KOPT-K1 (cell line): ENCODE results near the gene ADAM11.

ENCODE experiments used
- H3K27ac ChIP-seq: fragments of 200-600 bp; sonication (generic); 2 replicates; pipeline ENCODE4 v1.5.1; 2016; ENCODE audit warnings: antibody characterized with exemption, mild to moderate bottlenecking, low read depth, low read length; ENCODE audit not compliant: poor library complexity, severe bottlenecking
- H3K36me3 ChIP-seq: fragments of 200-600 bp; sonication (generic); 2 replicates; pipeline ENCODE4 v1.5.1; 2017; ENCODE audit warnings: antibody characterized with exemption, mild to moderate bottlenecking, low read length, moderate library complexity; ENCODE audit not compliant: insufficient read depth
- H3K9me3 ChIP-seq: fragments of 200-600 bp; sonication (generic); 2 replicates; pipeline ENCODE4 v1.5.1; 2017; ENCODE audit warnings: antibody characterized with exemption, low read length, mild to moderate bottlenecking; ENCODE audit not compliant: insufficient read depth, poor library complexity, severe bottlenecking

ADAM11 gene

DNA sequence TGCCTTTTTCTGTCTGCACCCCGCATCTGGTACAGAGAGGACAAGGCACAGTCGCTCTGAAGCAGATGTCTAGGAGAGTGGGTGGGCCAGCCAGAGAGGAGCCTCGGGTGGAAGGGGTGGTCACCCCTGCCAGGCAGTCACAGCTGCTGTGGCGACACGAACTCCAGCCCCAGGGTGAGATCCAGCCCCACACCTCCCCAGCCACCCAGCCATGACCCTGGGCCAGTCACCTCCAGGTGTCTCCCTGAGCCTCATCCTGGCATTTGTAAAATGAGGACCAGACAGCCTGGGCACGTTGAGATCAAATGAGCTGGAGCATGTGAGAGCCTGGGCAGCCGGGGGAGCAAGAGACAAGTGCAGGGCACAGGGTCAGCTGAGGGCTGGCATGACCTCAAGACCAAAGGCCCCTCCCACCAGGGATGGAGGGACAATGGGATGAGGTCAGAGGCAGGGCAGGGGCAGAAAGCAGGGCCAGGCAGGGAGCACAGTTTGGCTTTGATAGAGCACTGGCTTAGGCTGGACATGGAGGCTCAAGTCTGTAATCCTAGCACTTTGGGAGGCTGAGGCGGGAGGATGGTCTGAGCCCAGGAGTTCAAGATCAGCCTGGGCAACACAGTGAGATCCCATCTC is 7.7 kb downstream of the ADAM11 start:
- Histone ChIP-seq H3K27ac (no peak overlapping the region), H3K36me3 (no peaks in the 10 kb centered on the region), H3K9me3 (no peaks in the 10 kb centered on the region)

DNA sequence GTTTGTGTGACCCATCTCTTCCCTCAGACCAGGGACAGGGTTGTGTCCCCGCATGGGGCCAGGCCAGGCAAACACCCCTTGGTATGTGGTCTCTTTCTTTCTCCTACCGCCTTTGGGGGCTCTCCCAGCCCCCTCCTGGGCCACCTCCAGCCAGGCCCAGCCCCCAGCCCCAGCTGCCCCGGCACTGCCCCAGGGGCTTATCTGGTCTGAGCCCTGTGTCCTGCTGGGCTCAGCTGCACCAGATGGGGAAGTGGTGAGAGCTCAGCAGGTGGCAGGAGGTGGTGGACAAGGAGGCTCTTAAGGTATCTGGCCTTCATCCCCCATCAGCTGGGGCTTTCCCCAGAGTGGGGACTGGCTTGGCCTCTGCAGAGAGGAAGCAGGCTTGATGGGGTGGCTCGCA is 8.7 kb downstream of the ADAM11 start:
- Histone ChIP-seq H3K36me3 (no peaks in the 10 kb centered on the region), H3K27ac (no peak overlapping the region), H3K9me3 (no peaks in the 10 kb centered on the region)

- H3K9me3 ChIP-seq: no peaks in the 10 kb centered on the region
- no peak overlapping the region for H3K27ac ChIP-seq
- no peaks in the 10 kb centered on the region for H3K36me3 ChIP-seq
These were observed 9.8 kb downstream of the ADAM11 start for GRCh38 chr17:44768505-44769142.

DNA sequence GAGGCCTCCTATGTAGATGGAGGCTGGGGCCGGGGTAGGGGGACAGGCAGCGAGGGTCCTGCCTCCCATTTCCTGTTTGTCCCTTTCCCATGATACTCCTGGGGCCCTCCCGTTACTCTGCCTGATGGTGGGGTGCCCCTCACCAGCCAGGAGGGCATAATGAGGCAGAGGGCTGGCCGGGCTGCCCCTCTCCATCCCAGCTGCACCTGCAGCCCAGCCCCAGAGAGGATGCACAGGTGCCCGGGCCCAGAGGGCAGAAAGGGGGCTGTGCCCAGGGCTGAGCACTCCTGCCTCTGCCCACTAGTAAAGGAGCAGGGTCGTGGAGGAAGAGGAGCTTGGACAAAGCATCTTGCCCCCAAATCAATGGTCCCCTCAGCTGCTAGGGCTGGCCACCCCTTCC is 10.4 kb downstream of the ADAM11 start:
- Histone ChIP-seq H3K36me3 (no peaks in the 10 kb centered on the region), H3K27ac (no peak overlapping the region), H3K9me3 (no peaks in the 10 kb centered on the region)

DNA sequence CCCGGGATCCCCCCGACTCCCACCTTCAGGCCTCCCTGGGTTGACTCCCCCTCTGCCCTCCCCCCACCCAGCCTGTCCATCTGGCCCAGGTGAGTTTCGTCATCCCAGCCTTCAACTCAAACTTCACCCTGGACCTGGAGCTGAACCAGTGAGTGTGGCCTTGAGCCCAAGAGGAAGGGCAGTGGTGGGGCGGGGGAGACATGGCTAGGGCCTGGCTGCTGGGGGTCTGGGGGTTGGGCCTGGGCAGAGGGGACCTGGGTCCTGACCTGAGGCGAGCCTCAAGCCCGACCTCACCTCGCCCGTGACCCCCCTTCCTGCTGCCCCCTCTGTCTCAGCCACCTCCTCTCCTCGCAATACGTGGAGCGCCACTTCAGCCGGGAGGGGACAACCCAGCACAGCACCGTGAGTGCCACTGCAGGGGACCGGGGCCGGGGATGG is 10.9 kb downstream of the ADAM11 start:
- Histone ChIP-seq H3K9me3 (no peaks in the 10 kb centered on the region), H3K27ac (no peak overlapping the region), H3K36me3 (no peaks in the 10 kb centered on the region)

- no peaks in the 10 kb centered on the region for H3K36me3 ChIP-seq
These were observed 11.6 kb downstream of the ADAM11 start for GRCh38 chr17:44770166-44770925.

GRCh38 chr17:44772308-44773045 is 13.7 kb downstream of the ADAM11 start:
- Histone ChIP-seq H3K27ac (no peak overlapping the region), H3K36me3 (no peaks in the 10 kb centered on the region), H3K9me3 (no peaks in the 10 kb centered on the region)

More at GRCh38 chr17:44770166-44770925, 11.6 kb downstream of the ADAM11 start:
- H3K27ac ChIP-seq: no peak overlapping the region
- no peaks in the 10 kb centered on the region for H3K9me3 ChIP-seq

DNA sequence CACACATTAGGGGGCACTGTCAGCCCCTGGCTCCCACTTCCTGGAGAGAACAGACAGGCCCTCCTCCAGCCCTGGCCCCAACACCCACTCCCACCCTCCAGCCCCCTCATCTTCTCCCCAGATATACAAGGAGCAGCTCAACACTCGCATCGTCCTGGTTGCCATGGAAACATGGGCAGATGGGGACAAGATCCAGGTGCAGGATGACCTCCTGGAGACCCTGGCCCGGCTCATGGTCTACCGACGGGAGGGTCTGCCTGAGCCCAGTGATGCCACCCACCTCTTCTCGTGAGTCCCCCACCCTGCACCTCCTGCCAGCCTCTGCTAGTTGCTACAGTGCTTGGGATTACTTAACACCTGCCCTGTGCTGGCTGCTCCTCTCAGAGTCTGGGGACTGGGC is 14.4 kb downstream of the ADAM11 start:
- Histone ChIP-seq H3K27ac (no peak overlapping the region), H3K36me3 (no peaks in the 10 kb centered on the region), H3K9me3 (no peaks in the 10 kb centered on the region)

- no peaks in the 10 kb centered on the region for H3K36me3 ChIP-seq
- H3K9me3 ChIP-seq: no peaks in the 10 kb centered on the region
- no peak overlapping the region for H3K27ac ChIP-seq
These were observed 15.7 kb downstream of the ADAM11 start for GRCh38 chr17:44774271-44775135.

DNA sequence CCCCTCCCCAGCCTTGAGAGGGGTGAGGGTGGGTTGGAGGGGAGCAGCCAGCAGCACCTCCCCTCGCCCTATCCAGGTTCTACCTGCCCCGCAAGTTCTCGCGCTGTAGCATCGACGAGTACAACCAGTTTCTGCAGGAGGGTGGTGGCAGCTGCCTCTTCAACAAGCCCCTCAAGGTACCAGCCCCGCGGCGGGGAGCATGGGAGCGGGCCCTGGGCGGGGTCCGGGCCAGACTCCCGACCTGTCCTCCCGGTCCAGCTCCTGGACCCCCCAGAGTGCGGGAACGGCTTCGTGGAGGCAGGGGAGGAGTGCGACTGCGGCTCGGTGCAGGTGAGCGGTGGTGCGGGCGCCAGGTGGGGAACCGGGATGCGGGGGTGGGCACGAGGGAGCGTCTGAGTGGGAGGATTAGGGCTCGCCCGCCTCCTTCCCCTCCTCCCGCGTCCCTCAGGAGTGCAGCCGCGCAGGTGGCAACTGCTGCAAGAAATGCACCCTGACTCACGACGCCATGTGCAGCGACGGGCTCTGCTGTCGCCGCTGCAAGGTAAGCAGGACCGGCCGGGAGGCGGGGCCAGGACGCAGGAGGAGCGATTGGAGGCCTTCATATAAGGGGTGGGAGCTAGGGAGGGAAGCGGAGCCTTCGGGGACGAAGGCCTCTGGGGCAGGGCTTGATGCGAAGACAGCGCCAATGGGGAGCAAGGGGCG is 16.5 kb downstream of the ADAM11 start:
- no peak overlapping the region for H3K27ac ChIP-seq

DNA sequence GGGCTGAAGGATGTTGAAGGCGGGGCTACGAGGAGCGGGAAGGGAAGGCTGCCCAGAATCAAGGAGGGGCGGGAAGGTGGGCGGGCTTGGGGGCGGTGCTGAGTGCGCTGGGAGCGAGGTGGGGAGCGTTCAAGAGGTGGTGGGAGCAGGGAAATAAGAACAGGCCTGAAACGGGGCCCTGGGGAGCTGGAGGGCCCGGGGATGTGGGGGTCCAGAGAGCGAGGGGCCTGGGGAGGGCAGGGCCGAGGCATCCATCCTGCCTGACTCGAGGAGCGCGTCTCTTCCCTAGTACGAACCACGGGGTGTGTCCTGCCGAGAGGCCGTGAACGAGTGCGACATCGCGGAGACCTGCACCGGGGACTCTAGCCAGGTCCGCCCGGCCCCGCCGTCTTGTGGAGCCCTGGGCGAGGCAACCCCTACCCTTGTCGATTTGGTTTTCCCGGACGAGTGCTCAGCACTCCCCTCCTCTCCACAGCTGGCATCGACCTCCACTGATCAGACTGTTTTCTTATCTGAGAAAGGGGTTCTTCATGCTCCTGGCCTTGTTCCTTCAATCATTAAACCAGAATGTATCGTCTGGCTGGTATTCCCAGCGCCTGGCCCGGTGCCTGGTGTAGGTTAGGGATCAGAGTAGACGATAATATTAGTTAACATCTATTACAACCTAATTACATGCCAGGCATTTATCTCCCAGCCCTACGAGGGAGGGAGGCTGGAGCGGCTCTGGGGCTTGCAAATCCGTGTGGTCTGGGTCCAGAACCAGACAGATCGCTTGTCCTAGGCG is 17.2 kb downstream of the ADAM11 start:
- Histone ChIP-seq H3K36me3 (no peaks in the 10 kb centered on the region), H3K27ac (no peak overlapping the region)

More for the DNA sequence above, 16.5 kb downstream of the ADAM11 start:
- Histone ChIP-seq H3K9me3 (no peaks in the 10 kb centered on the region), H3K36me3 (no peaks in the 10 kb centered on the region)

DNA sequence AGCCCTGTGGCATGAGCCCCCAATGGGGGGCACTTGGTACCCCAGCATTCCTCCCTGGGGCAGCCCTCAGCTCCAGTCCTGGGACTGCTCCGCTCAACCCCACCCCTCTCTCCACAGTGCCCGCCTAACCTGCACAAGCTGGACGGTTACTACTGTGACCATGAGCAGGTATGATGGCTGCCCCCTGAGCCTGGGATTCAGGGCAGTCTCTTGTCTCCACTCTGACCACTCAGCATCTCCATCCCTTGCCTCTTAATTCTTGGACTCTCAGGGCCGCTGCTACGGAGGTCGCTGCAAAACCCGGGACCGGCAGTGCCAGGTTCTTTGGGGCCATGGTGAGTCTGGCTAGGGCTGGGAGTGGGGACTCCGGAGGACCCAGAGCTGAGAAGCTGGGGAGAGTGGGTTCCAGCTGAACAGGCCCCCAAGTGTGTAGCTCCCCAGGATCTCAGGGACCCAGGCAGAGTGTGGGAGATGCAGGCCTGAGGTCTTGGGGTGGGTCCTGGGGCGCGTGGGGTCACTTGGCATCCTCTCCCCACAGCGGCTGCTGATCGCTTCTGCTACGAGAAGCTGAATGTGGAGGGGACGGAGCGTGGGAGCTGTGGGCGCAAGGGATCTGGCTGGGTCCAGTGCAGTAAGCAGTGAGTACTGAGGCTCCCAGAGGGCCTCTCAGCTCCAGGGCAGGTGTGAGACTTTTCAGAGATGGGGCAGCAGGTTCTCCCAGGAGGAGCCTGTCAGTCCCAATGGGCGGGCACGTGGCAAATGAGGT is 18.0 kb downstream of the ADAM11 start:
- no peaks in the 10 kb centered on the region for H3K36me3 ChIP-seq
- H3K27ac ChIP-seq: no peak overlapping the region
- no peaks in the 10 kb centered on the region for H3K9me3 ChIP-seq

More for the DNA sequence above, 17.2 kb downstream of the ADAM11 start:
- no peaks in the 10 kb centered on the region for H3K9me3 ChIP-seq
